GM23248 (cell line): Measurements from ENCODE around the gene LUZP1.

Source experiments
- EZH2 ChIP-seq: fragments of 200-600 bp; sonication (generic); IDR thresholded peaks from 2 replicates; pipeline ENCODE4 v1.6.1; 2018; ENCODE audit warnings: antibody characterized with exemption, mild to moderate bottlenecking; ENCODE audit not compliant: insufficient read depth, poor library complexity, severe bottlenecking
- EZH2phosphoT487 ChIP-seq: fragments of 200-600 bp; sonication (generic); IDR thresholded peaks from 2 replicates; pipeline ENCODE4 v1.6.1; 2018; ENCODE audit warnings: antibody characterized with exemption, moderate library complexity, mild to moderate bottlenecking, low read depth; ENCODE audit not compliant: insufficient read depth

GRCh38 chr1:23134055-23134454, 34.6 kb downstream of the LUZP1 start:
- TF ChIP-seq EZH2 (no peak), EZH2phosphoT487 (no peak)
